Measurements from ENCODE around the gene IL4I1.

- TF ChIP-seq POLR2A (IDR thresholded peaks at IDR 0.05; ENCODE audit: low read length) (no peak), GATA1 (IDR thresholded peaks at IDR 0.05; ENCODE audit: low read depth, low read length) (no peak)
Observed at GRCh38 chr19:49862391-49863253, 34.1 kb downstream of the IL4I1 start.
